HL-60/S4 treated with retinoic acid at 250 ng/mL for 4 days and 3 days (cell line): ENCODE data around the gene EXOC3L1.

Experiments
- in situ Hi-C: fragments of 300-500 bp; cut with MboI; formaldehyde crosslinking; loops from 2 replicates; pipeline ENCODE4 v1.7.0; 2022; ENCODE audit warnings: low sequenced_read_pairs

EXOC3L1 gene, protein sequence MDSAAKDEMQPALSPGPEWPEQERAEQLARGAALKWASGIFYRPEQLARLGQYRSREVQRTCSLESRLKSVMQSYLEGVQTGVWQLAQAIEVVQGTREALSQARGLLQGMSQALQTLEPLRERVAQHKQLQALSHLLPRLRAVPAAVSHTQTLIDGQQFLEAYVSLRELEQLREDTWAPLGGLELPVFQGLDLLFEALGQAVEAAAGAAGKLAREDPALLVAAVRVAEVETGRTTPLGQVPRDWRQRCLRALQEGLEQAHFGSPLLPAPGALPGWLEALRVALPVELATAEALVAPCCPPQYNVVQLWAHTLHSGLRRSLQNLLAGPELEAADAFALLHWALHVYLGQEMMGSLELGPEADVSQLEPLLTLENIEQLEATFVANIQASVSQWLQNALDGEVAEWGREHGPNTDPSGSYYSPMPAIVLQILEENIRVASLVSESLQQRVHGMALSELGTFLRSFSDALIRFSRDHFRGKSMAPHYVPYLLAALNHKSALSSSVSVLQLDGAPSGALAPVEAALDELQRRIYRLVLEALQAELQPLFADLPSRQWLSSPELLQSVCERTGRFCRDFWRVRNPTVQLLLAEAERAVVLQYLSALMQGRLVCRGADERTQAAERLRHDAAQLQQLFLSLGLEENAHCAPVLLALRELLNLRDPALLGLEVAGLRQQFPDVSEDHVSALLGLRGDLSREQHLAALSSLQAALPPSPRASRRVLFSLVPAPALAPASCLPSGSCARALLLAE

GRCh38 chr16:67190041-67190440, at the start of gene EXOC3L1:
Gene EXOC3L1 (minus strand): TSS chr16:67190136. CDS start chr16:67189676, 460 bp downstream.
- in situ Hi-C loops: no loop called here

- in situ Hi-C loops: no loop called here
Measured at GRCh38 chr16:67238806-67239470, 49.0 kb upstream of the EXOC3L1 start.

DNA sequence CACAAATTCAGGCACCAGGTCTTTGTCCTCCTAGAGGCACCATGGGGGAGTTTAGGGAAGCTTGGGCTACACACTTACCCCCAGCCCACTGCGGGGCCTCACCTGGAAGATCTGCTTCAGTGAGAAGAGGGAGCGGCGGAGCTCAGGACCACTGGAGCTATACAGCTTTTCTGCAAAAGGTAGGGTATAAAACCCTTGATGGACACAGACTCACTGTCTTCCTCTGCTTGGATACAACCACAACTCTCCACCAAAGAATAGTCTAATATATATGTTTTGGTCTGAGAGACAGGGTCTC, 48.3 kb upstream of the EXOC3L1 start:
- in situ Hi-C loops: no loop called here

DNA sequence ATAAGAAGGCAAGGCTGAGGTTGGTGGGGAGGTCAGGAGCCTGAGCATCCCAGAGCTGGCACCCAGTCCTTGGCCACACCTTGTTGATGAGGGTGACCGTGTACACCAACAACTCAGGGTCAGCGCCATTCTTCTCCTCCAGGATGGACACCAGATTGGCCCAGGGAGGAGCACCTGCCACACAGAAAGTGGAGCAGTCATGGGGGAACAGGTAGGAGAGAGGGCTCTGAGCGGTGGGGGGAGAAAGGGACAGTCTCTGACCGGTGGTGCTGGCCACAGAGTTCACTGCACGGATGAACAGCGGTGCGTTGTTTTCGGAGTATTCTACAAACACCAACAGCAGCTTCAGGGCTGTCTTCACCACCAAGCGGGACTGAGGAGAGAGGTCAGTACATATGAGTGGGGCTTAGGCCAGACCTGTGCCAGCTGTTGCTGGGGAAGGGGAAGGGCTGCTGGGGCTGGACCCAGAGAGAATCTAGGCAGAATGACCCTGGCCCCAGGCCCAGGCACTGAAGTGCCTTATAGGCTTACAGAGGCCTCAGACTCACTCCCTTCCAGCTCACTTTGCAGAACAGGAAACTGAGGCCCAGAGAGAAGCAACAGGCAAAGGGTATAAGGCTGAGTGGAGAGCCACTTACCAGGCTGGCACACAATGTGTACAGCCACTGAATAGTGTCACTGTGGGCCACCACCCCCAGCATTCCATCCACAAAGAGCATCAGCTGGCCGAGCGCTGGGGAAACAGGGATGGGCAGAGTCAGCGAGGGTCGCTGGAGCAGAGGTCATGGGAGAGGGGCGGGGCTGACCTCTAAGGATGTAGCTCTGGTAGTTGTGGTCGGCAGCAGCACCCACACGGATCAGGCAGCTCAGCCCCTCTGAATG, 47.7 kb upstream of the EXOC3L1 start:
- in situ Hi-C loops: no loop called here

GRCh38 chr16:67236563-67237395, 46.8 kb upstream of the EXOC3L1 start:
- in situ Hi-C loops: no loop called here

DNA sequence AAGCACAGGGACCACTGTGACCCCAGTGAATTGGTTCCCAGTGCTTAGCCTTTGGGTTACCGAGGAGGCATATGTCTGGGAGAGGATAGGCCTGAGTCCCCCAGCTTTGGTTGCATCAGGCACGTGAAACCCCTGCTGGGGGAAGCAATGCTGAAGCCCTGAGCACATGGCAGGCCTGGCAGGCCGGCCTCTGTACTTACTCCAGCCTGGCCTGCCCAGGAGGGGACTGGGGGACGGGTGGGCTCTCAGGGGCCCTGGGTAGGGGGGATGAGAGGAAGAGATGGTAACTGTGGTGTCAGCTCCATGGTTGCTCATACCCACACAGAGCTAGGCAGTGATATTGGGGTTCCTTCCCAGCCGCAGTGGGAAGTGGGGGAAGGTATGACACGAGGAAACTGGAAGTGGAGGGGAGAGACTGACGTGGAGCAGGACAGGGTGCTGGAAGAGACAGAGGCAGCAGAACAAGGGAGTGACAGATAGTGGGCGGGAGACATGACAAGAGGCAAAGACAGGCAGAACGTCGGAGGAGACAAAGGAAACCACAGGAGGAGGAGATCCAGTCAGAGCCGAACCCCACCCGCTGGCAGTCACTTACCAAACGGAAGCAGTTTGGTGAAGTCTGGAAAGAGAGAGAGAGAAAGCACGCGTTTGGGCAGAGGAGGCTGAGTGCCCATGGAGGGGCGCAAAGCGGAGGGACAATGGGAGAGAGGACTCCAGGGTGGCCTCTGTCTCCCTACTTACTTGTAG, 46.1 kb upstream of the EXOC3L1 start:
- in situ Hi-C loops: no loop called here

DNA sequence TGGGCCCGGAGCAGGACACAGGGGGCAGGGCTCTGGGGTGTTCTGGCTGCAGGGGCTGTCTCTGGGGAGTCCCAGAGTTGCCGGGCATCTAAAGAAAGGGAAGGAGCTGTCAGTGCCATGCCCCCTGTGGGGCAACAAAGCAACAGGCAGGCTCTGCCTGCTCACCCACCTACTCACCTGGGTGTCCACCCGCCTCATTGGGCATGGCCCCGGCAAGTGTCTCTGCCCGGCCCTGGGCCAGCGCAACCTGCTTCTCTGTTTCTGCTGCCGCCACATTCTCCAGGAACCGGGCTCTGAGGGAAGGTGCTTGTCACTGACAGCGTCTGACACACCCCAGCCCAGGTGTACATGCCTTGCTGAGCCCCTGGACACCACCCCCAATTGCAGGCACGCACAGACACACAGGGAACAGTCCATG, 44.3 kb upstream of the EXOC3L1 start:
- in situ Hi-C loops: no loop called here

- in situ Hi-C loops: no loop called here
Measured at GRCh38 chr16:67233596-67233995, 43.7 kb upstream of the EXOC3L1 start.

GRCh38 chr16:67230809-67231660, 41.1 kb upstream of the EXOC3L1 start:
- in situ Hi-C loops: no loop called here

- in situ Hi-C loops: no loop called here
Measured at GRCh38 chr16:67229906-67230808, 40.2 kb upstream of the EXOC3L1 start.

DNA sequence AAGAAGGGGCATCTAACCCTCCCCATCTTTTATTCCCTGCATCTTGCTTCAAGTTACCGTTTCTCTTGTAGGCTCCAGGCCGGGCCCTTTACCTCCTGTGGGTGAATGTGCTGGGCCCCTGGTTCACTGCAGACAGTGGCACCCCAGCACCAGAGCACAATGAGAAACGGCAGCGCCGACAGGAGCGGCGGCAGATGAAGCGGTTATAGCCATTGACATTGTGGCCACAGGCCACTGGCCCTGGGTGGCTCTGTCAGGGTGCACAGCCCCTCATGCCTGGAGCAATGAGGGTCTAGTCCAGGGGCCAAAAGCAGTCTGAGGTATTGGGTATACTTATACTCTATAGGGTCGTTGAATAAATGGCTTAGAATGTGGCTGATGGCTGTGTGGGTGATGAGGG, 39.0 kb upstream of the EXOC3L1 start:
- in situ Hi-C loops: no loop called here

- in situ Hi-C loops: no loop called here
Measured at GRCh38 chr16:67228034-67228785, 38.3 kb upstream of the EXOC3L1 start.

DNA sequence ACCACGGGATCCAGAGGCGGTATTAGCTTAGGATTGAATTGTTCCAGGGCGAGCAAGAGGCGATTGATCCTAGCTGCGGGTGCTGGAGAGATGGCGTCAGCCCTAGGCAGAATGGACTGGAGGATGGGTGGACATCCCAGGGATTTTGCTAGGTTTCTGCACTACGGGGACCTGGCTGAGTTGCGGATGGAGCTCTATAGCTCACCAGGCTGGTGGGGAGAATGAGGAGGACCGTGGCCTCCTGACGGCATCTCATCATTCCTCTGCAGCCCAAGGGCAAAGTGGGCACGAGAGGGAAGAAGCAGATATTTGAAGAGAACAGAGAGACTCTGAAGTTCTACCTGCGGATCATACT, 37.6 kb upstream of the EXOC3L1 start:
- in situ Hi-C loops: no loop called here

GRCh38 chr16:67226804-67227566, 37.0 kb upstream of the EXOC3L1 start, which contains the start of gene TMEM208:
Gene TMEM208 (plus strand): TSS chr16:67227130. CDS start chr16:67227219, 89 bp downstream.
- in situ Hi-C loops: no loop called here

GRCh38 chr16:67226295-67226803, 36.4 kb upstream of the EXOC3L1 start:
- in situ Hi-C loops: no loop called here

DNA sequence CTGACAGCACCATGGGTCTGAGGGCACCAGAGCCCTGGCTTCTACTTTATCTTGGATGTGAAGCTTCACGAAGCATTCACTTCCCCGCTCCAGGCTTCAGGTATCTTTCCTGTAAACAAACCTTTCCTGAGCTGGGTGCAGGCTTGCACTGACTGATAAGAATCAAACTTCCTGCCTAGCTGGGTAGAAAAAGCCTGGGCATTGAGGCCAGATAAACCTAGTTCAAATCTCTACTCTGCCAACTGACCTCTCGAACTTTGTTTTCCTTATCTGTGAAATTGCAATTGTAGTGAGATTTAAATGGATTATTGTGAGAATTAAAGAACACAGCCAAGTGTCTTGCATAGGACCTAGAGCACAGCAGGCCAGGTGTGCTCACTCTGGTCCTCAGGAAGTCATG, 34.1 kb upstream of the EXOC3L1 start:
- in situ Hi-C loops: no loop called here
